Liver (tissue), 9 donors: ENCODE measurements around the gene ALPI. TPM values are rescaled to one million over a fixed set of nuclear protein-coding genes. Genes with fewer than 3 reads are reported as not detected.

Source experiments
- DNase-seq: peaks from one replicate; pipeline ENCODE4 v3.0.0-alpha.2; 2017; ENCODE audit warnings: low spot score
- H3K27ac ChIP-seq, 2 donors: one replicate each; pipeline ENCODE4 v1.7.0; 2013; ENCODE audit warnings: inconsistent platforms in 2 of 2, low read length in 2 of 2, control low read depth in 1 of 2, low read depth in 1 of 2, mild to moderate bottlenecking in 1 of 2
- H3K27me3 ChIP-seq, 4 donors: one replicate each; pipeline versions ENCODE4 v1.6.1 to v1.7.0; 2013; ENCODE audit warnings: low read length in 3 of 4, inconsistent platforms in 1 of 4, mild to moderate bottlenecking in 1 of 4, moderate library complexity in 1 of 4; ENCODE audit not compliant: control insufficient read depth in 4 of 4, insufficient read depth in 4 of 4
- H3K36me3 ChIP-seq, 4 donors: one replicate each; pipeline versions ENCODE4 v1.6.1 to v1.7.0; 2013; ENCODE audit warnings: low read length in 3 of 4, mild to moderate bottlenecking in 3 of 4, low read depth in 1 of 4, moderate library complexity in 1 of 4; ENCODE audit not compliant: control insufficient read depth in 4 of 4, insufficient read depth in 3 of 4
- H3K4me1 ChIP-seq, 4 donors: one replicate each; pipeline versions ENCODE4 v1.6.1 to v1.7.0; 2013; ENCODE audit warnings: low read length in 3 of 4, mild to moderate bottlenecking in 3 of 4, moderate library complexity in 1 of 4; ENCODE audit not compliant: control insufficient read depth in 4 of 4, insufficient read depth in 4 of 4
- H3K4me3 ChIP-seq, 3 donors: one replicate each; pipeline versions ENCODE4 v1.6.1 to v1.7.0; 2013; ENCODE audit warnings: low read length in 3 of 3, control low read depth in 1 of 3, low read depth in 1 of 3, mild to moderate bottlenecking in 1 of 3
- H3K9ac ChIP-seq, 2 donors: one replicate each; pipeline ENCODE4 v1.7.0; 2013; ENCODE audit warnings: low read length in 2 of 2, mild to moderate bottlenecking in 2 of 2, moderate library complexity in 2 of 2, control low read depth in 1 of 2, low read depth in 1 of 2
- H3K9me3 ChIP-seq, 4 donors: one replicate each; pipeline versions ENCODE4 v1.6.1 to v1.7.0; 2013; ENCODE audit warnings: low read length in 3 of 4; ENCODE audit not compliant: control insufficient read depth in 4 of 4
- ATF3 ChIP-seq: IDR thresholded peaks from 2 replicates; pipeline ENCODE4 v1.6.1; 2016; ENCODE audit warnings: antibody characterized with exemption
- EGR1 ChIP-seq, 2 donors: IDR thresholded peaks; 2 replicates each; pipeline ENCODE4 v1.6.1; 2016 to 2018; ENCODE audit warnings: antibody characterized with exemption in 2 of 2, low read depth in 2 of 2
- FOXA1 ChIP-seq: IDR thresholded peaks from 2 replicates; pipeline ENCODE4 v1.6.1; 2016; ENCODE audit warnings: antibody characterized with exemption
- FOXA2 ChIP-seq: IDR thresholded peaks from 2 replicates; pipeline ENCODE4 v1.6.1; 2016; ENCODE audit warnings: antibody characterized with exemption
- HNF4A ChIP-seq, 2 donors: conservative IDR thresholded peaks; 2 replicates each; pipeline ENCODE4 v1.6.1; 2016; ENCODE audit warnings: antibody characterized with exemption in 2 of 2, mild to moderate bottlenecking in 2 of 2
- HNF4G ChIP-seq: IDR thresholded peaks from 2 replicates; pipeline ENCODE4 v1.6.1; 2016; ENCODE audit warnings: antibody characterized with exemption
- NR2F2 ChIP-seq: IDR thresholded peaks from 2 replicates; pipeline ENCODE4 v1.6.1; 2016; ENCODE audit warnings: antibody characterized with exemption
- RAD21 ChIP-seq, 2 donors: IDR thresholded peaks; 2 replicates each; pipeline ENCODE4 v1.6.1; 2016; ENCODE audit warnings: antibody characterized with exemption in 2 of 2, mild to moderate bottlenecking in 2 of 2
- RXRA ChIP-seq, 2 donors: IDR thresholded peaks; 2 replicates each; pipeline ENCODE4 v1.6.1; 2017 to 2018; ENCODE audit warnings: antibody characterized with exemption in 2 of 2, mild to moderate bottlenecking in 1 of 2
- SP1 ChIP-seq: IDR thresholded peaks from 2 replicates; pipeline ENCODE4 v1.6.1; 2018; ENCODE audit warnings: antibody characterized with exemption, mild to moderate bottlenecking
- TAF1 ChIP-seq: conservative IDR thresholded peaks from 2 replicates; pipeline ENCODE4 v1.6.1; 2016; ENCODE audit warnings: antibody characterized with exemption, mild to moderate bottlenecking
- YY1 ChIP-seq: IDR thresholded peaks from 2 replicates; pipeline ENCODE4 v1.6.1; 2016; ENCODE audit warnings: antibody characterized with exemption, mild to moderate bottlenecking
- WGBS: extraction: QIAGEN DNeasy Blood & Tissue Kit; methylation state at CpG from one replicate; pipeline ENCODE4 v1.1.7; 2013; 5-methylcytosine and 5-hydroxymethylcytosine counted together
- polyA plus RNA-seq, 2 donors: library from polyadenylated mRNA; stranded (reverse) in 1 of 2; unstranded in 1 of 2; fragments of 200-250 nt in 1 of 2; fragments of >200 nt in 1 of 2; fragmentation: Nextera tagmentation in 1 of 2; extraction: Ambion mirVana in 1 of 2; gene quantifications; one replicate each; pipeline versions ENCODE4 v1.2.1 to v1.2.3, GENCODE V29; 2013 to 2015
- total RNA-seq, 2 donors: library from RNA; depleted of rRNA; stranded (reverse); fragments of >200 nt; gene quantifications; one replicate each; pipeline ENCODE4 v1.2.3, GENCODE V29; 2014
- TF ChIP-seq, protein P1 (sequence below): IDR thresholded peaks from 2 replicates; pipeline ENCODE4 v1.6.1; 2016; ENCODE audit warnings: antibody characterized with exemption
- TF ChIP-seq, protein P2 (sequence below): fragments of 150-350 bp; IDR thresholded peaks from 2 replicates; pipeline ENCODE4 v1.5.1; 2017; ENCODE audit warnings: improper control_type of control experiment, low read depth, low read length; ENCODE audit not compliant: missing input control
- donor health status: healthy.
- donor health status: healthy.
- donor health status: healthy.
- donor health status: healthy.
- donor health status: healthy.

ALPI gene
- total and polyA plus RNA-seq, 4 donors: 0.02 TPM; not detected in 3

DNA sequence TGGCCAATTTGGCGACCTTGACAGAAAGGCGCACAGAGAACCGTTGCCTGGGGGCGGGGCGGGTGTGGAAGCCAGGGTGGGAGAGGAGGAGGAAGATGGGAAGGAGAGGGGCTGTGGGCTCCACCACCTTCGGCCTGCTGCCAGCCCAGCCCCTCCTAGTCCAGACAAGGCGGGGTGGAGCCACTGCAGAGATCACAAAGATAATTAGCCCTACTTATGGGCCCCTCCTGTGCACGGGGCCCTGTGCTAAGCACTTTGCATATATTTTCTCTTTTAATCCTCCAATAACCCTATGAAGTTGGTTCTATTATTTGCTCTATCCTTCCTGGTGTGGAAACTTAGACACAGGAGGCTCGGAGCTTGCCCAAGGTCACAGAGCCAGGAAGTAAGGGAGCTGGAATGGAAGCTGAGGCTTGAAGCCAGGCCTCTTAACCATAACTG lies 45.4 kb downstream of the ALPI start (continued):
- no peak for TF ChIP-seq HNF4A (conservative IDR thresholded peaks at IDR 0.05)

- no peaks in the 10 kb centered on the region for H3K27me3 ChIP-seq
- no peak for DNase-seq
- 71% methylated on average over 10 of the region's 10 CpGs for WGBS
These were observed 45.9 kb downstream of the ALPI start for GRCh38 chr2:232501794-232502390.

DNA sequence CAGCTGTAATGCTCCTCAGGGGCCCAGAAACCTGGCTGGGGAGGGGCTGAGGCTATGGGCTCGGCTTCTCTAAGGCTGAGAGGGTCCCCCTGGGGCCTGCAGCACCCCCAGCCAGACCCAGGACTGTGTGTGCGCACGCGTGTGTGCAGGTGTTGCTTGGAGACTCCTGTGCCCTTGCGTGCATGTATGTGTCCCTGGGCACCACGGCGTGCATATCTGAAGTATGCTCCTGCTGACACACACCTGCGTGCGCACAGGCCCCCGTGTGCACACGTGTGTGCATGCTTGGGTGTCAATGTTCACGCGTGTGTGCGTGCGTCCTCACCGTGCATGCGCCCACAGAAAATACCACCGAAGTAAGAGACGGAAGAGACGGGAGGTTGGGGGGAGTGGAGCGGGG lies 46.6 kb downstream of the ALPI start:
- Histone ChIP-seq H3K9ac (no peak overlapping the region), H3K4me3 (peak overlapping the region in 1 of 3 donors; percentile 39), H3K9me3 (no peaks in the 10 kb centered on the region), H3K4me1 (peaks cover 2 to 9% (median 5%) of the 10 kb centered on the region in 4 donors), H3K27me3 (no peaks in the 10 kb centered on the region), H3K27ac (no peak overlapping the region), H3K36me3 (peaks cover 0 to 1% (median 0%) of the 10 kb centered on the region in 4 donors)
- no peak for DNase-seq
- TF ChIP-seq TAF1: no peak
- TF ChIP-seq ATF3: no peak
- no peak for TF ChIP-seq FOXA1
- TF ChIP-seq FOXA2: no peak
- no peak for TF ChIP-seq YY1
- TF ChIP-seq SP1: no peak
- no peak for TF ChIP-seq HNF4A (conservative IDR thresholded peaks at IDR 0.05)
- TF ChIP-seq RAD21 (IDR thresholded peaks at IDR 0.05): no peak
- TF ChIP-seq HNF4G: no peak
- no peak for TF ChIP-seq EGR1 (IDR thresholded peaks at IDR 0.05; ENCODE audit: low read depth in 2 of 2)
- TF ChIP-seq, protein P1, sequence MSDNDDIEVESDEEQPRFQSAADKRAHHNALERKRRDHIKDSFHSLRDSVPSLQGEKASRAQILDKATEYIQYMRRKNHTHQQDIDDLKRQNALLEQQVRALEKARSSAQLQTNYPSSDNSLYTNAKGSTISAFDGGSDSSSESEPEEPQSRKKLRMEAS: no peak
- TF ChIP-seq, protein P2, sequence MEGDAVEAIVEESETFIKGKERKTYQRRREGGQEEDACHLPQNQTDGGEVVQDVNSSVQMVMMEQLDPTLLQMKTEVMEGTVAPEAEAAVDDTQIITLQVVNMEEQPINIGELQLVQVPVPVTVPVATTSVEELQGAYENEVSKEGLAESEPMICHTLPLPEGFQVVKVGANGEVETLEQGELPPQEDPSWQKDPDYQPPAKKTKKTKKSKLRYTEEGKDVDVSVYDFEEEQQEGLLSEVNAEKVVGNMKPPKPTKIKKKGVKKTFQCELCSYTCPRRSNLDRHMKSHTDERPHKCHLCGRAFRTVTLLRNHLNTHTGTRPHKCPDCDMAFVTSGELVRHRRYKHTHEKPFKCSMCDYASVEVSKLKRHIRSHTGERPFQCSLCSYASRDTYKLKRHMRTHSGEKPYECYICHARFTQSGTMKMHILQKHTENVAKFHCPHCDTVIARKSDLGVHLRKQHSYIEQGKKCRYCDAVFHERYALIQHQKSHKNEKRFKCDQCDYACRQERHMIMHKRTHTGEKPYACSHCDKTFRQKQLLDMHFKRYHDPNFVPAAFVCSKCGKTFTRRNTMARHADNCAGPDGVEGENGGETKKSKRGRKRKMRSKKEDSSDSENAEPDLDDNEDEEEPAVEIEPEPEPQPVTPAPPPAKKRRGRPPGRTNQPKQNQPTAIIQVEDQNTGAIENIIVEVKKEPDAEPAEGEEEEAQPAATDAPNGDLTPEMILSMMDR: no peak
- TF ChIP-seq RXRA (IDR thresholded peaks at IDR 0.05): no peak
- TF ChIP-seq NR2F2: no peak
- 55% methylated on average over 20 of the region's 21 CpGs for WGBS

More at GRCh38 chr2:232501794-232502390, 45.9 kb downstream of the ALPI start:
- H3K4me1 ChIP-seq: peaks cover 2 to 9% (median 5%) of the 10 kb centered on the region in 4 donors
- H3K27ac ChIP-seq: no peak overlapping the region
- TF ChIP-seq NR2F2 (no peak), FOXA2 (no peak), FOXA1 (no peak)
- H3K4me3 ChIP-seq: no peak overlapping the region
- H3K9ac ChIP-seq: no peak overlapping the region
- H3K9me3 ChIP-seq: no peaks in the 10 kb centered on the region
- H3K36me3 ChIP-seq: peaks cover 0 to 1% (median 0%) of the 10 kb centered on the region in 4 donors
